HG03108 (cell line): ENCODE data around the gene CADM1.

Source experiments
- ATAC-seq: cut with Tn5 transposase; IDR thresholded peaks from one replicate; pipeline ENCODE4 v1.9.1; 2021; ENCODE audit warnings: moderate library complexity; ENCODE audit not compliant: unreplicated experiment

CADM1 gene

DNA sequence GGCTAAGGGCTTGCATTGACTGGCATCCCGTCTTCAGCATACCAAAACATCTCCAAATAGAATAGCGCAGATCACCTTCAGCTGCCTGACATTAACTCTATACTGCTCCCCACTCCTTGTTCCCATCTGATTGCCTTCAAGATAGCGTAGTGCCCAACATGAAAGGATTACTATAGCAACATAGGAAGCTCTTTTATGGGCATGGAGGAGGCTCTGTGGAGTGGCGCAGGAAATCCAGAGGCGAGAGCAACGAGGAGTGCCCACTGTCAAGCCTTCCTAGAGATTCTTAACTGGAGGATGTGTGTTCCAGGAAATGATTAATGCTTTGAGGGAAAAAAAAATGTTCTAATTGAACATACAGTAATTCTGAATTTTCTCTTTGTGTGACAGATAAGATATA, 213.3 kb downstream of the CADM1 start:
- ATAC-seq = no peak

GRCh38 chr11:115290479-115290878, 213.7 kb downstream of the CADM1 start:
- no peak for ATAC-seq

DNA sequence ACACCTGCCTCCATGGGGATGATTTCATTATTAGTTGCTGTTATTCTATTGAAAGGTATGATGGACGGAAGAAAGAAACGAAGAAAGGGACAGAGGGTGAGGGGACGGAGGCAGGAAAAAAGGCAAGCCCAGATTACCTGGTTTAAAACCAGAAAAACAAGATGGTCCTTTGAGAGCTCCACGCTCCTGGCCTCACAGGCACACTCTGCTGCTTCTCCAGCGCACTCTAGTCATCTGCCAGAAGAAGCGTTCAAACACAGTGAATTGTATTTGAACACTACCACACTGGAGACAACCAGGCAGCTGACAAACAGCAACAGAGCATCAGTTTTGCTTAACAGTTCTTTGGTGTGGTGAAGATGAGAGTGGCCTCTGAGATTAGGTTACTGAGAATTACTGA, 216.9 kb downstream of the CADM1 start:
- ATAC-seq = no peak

GRCh38 chr11:115286614-115287013, 217.6 kb downstream of the CADM1 start:
- ATAC-seq = no peak

GRCh38 chr11:115284773-115285172, 219.4 kb downstream of the CADM1 start:
- ATAC-seq = no peak

DNA sequence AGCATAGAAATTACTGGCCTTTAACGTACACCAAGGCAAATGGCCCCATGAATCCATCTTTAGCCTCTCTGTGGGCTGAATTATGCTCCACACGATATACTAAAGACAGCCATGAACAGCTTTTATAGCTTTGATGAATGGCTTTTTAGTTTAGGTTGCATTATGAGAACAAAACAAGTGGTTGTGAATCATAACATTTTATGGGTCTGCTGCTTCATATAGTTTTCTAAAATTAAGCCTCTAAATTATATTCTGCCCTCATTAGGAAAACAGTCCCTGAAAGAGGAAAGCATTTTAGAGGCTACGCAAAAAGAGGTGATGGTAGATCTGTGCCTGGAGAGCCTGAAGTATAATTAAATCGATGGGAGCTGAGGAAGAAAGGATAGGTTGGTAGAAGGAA, 221.3 kb downstream of the CADM1 start:
- no peak for ATAC-seq

DNA sequence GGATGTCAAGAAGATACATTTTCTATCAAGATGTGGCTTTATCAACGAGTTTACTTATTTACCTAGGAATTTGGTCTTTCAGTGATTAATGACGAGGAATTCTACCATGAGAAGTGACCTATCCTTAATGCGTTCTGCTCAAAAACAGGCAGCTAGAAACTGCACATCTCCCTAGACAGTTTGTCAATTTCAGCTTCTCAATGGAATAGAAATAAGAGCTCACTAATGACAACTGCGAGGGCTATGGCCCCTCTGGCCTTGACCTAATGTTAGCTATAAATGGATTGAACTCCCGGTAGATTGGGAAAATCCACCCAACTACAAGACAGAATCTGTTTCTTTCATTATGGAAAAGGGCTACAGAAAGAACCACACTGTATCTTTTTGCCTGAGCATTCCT, 223.4 kb downstream of the CADM1 start:
- ATAC-seq = no peak

GRCh38 chr11:115279813-115280761, 224.1 kb downstream of the CADM1 start:
- no peak for ATAC-seq

GRCh38 chr11:115276799-115277198, 227.4 kb downstream of the CADM1 start:
- ATAC-seq = no peak

DNA sequence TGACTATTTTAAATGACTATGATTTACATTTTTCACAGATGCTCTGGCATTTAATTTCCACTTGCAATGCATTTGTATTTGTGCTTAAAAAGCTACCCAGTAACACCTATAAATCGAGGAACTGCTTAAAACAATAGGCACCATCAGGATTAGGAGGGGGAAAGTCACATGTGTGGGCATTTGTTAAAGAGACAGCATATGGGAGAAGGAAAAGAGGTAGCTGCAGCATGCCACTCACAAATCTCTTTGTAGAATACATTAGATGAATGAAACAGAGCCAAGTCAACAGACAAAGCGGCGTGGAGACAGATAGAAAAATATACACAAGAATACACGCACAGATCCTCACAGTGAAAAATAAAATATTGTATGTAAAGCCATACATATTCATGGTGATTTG, 228.0 kb downstream of the CADM1 start:
- no peak for ATAC-seq

- no peak for ATAC-seq
Observed at GRCh38 chr11:115275045-115275444, 229.2 kb downstream of the CADM1 start.

DNA sequence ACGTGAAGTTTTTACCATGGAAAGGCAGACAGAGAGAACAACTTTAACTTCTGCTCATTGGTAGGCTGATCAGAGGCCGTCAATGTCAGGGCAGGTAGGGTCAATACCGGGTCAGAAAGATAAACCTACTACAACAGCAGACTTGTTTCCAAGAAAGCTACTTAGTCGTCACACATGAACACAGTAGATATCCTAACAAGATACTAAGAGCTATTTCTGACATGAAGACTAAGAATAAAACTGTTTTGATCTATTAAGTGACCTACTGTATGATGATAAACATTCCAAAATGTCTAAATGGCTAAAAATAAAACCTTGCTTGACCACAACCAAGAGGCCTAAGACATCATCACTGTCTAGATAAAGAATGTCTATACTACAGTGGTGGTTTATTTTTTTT, 231.3 kb downstream of the CADM1 start:
- no peak for ATAC-seq

GRCh38 chr11:115271643-115272042, 232.6 kb downstream of the CADM1 start:
- ATAC-seq = no peak

- no peak for ATAC-seq
Observed at GRCh38 chr11:115269191-115269950, 234.8 kb downstream of the CADM1 start.

DNA sequence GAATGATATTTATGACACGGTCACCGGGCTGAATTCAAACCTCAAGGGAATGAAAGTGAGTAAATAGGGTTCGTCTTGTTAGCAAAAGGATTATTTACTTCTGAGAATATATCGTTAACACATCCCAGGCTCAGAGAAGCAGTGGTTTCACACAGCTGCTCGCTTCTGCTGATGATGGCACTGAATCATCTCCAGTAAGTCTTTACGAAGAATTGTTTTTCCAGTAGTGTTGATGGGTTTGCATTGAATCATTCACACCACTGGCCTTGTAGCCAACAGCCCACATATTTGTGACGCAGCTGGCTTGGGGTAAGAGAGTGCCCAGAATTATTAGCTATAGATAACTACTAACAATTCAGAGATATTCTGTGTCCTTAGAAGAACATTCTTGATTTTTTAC, 236.3 kb downstream of the CADM1 start:
- ATAC-seq = no peak

DNA sequence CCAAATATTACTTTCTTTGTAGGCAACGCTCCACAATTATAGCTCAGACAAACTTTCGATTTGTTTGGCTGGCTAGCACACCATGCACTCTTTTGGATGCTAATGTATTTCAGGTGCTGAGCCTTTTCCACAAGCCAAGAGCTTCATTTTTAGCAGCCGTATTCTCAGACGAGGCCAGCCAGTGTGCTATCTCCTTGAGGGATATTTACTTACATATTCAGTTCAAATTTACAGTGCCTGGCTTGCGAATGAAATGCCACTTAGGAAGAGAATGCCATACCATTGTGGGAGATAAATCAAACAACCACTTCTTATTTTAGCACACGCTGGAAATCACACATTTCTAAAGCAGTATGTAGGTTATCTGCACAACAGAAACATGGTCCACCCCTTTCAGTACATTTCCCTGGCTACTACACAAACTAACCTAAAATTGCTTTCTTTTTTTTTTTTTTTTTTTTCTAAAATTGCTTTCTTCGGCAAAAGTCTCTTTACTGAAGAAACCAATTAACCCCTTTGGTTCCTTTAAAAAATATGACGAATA, 236.9 kb downstream of the CADM1 start:
- no peak for ATAC-seq

DNA sequence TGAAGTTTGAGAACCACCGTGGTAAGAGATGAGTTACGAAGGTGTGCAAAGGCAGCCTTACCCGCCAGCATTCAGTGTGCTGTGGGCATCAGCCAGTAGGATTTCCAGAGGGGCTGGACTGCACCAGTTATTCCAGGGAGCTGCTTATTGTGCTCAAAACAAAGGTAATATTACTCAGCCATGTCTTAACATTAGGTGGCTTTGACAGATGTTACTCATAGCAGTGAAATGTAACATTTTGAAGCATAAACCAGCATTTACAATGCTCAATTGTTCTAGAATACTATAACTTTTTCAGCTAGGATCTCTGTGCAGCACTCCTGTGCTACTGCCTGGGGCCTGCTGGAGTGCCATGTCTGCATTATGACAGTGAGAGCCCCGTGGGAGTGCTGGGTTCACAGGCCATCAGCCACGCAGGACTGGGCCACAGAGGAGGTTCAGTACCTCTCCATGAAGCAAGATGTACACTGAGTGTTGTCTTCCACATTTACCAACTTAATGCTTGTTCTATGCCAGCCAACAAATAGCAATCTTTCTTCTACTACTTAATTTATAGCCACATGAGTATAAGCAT, 238.1 kb downstream of the CADM1 start:
- ATAC-seq = no peak

- no peak for ATAC-seq
Observed at GRCh38 chr11:115263799-115264656, 240.2 kb downstream of the CADM1 start.

GRCh38 chr11:115258216-115258615, 246.0 kb downstream of the CADM1 start:
- no peak for ATAC-seq

- ATAC-seq = no peak
Observed at GRCh38 chr11:115257678-115258077, 246.5 kb downstream of the CADM1 start.

DNA sequence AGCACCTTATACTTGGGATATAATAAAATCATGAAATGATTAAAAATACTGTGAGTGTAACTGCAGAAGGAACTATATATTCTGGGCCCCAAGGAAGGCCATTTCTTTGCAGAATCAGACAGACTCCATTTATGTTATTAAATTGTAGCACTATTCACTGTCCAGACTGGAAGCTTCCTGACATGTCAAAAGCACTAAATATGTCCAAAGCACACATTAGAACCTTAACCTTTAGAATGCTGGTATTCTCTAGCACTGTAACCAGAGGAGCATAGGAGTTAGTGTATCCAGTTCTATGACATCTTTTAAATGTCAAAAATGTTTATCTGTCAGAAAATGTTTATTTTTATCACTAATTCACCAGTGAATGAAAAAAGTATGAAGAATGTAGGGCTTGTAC, 246.9 kb downstream of the CADM1 start:
- no peak for ATAC-seq
